Measurements from ENCODE around the gene SOX13. TPM values are rescaled to one million over a fixed set of nuclear protein-coding genes. Genes with fewer than 3 reads are reported as not detected.

Gene SOX13
- total RNA-seq, result 24.6 and 39.5 TPM in 2 replicates

DNA sequence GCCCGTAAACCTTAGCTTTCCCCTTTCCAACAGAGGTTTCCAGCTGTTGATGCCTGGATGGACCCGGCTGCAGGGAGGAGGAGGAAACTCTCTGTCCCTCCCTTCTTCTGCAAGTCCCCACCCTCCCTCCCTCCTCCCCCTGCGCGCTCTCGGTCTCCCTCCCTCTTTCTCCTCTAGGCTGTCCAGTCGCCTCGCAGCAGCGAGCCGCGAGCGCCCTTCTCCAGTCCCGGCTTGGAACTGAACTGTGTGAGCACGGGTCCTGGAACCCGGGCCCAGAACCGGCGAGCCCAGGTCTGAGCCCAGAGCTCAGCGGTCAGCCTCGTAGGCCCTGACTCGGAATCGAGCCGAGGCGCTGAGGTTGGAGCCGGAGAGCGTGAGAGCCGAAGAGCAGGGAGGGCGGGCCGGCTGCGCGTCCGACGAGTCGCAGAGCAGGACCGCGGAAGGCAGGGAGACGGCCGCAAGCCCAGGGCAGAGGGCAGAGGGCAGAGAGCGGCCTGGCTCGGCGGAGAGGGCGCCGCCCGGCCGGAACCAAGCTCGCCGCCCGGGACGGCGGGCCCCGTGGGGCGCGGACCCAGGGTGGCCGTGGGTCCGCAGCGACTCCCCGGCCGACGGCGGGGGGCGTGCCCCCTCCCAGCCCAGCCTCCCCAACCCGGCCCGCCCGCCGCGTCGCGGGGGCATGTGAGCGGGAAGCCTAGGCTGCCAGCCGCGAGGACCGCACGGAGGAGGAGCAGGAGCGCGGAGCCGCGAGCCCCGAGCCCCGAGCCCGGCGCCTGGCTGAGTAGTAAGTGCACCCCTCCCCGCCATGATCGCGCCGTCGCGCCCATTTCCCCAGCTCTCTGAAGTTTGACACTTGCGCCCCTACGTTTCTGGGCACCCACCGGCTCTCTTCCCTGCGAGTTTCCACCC, at the start of gene SOX13:
SOX13 (plus strand) TSS at position 185 of the 906 bp plus-strand sequence. CDS start 39,801 bp downstream, outside the sequence.

DNA sequence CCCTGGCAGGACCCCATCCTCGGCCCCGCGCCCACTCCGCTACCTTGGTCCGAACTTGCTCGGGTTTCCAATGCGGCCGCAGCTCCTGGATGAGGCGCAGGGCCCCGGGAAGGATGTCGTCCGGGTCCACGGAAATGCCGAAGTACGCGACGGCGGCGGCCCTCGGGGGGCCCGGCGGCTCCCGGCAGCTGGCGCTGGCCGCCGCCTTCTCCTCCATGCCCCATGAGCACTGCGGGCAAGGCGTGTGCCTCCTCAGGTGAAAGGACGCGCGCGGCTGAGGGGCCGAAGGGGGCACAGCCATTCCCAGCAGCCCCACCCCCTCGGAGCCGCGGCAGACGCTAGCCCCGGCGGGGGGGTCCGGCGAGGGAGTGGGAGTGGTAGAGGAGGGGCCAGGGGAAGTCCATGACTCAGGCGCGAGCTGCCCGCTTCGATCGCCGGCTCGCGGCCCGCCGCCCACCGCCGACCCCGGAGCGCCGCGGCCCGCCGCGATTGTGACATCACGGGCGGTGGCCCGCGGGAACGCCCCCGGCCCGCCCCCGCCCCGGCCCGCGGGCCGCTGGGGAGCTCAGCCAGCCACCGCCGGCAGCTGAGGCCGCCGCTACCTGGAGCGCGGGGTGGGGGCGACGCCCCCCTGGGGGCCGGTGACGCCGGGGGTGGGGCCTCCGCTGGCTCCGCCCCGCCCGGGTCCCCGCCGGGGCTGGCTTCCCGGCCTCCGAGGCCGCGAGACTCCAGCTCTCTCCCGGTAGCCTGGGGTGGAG, 78.8 kb downstream of the SOX13 start, which contains the start of gene ETNK2:
ETNK2 (minus strand) TSS at position 493 of the 758 bp plus-strand sequence; CDS start at position 301, 192 bp downstream.

DNA sequence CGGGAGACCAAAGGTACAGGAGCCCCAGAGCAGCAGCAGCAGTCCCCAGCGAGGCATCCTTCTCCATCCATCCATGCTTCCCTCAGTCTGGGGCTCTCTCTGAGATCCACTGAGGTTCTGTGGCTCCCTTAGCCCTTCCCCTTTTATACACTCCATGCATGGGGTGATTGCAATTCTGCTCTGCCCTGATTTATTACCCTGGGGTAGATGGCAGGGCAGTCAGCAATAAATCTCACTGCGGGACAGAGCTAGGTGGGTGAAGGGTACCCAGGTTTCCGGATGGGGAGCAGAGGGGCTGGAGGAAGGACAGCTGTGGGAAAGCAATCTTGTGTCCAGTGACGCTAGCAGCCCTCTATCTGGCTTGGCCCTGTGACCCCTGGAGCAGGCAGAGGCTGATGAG, 93.3 kb downstream of the SOX13 start, which contains the start of gene REN:
REN (minus strand) TSS at position 119 of the 400 bp plus-strand sequence; CDS start at position 75, 44 bp downstream.

Other genes starting within 250 kb of the SOX13 start
- gene SNRPE, start 211.5 kb upstream of the SOX13 start, total RNA-seq, result 63.9 and 65.3 TPM in 2 replicates
- 16.8 and 30.4 TPM in 2 replicates for gene ETNK2, start 78.9 kb downstream of the SOX13 start, total RNA-seq
- 0.10 and 0.33 TPM in 2 replicates for gene REN, start 93.2 kb downstream of the SOX13 start, total RNA-seq
- gene KISS1, start 123.4 kb downstream of the SOX13 start, total RNA-seq, result not detected in 2 replicates
- gene GOLT1A, start 140.9 kb downstream of the SOX13 start, total RNA-seq, result not detected in 2 replicates

Measured in vein endothelial cell (primary cell).